Hindlimb muscle (tissue), 1 donor: ENCODE results near the gene GDF10. TPM values are rescaled to one million over a fixed set of nuclear protein-coding genes. Genes with fewer than 3 reads are reported as not detected.

Experiments
- DNase-seq: peaks from one replicate; pipeline ENCODE4 v3.0.0-alpha.2; 2013
- polyA plus RNA-seq: library from polyadenylated mRNA; unstranded; fragments of 120-200 nt; gene quantifications from one replicate; pipeline ENCODE4 v1.2.1, GENCODE V29; 2013; ENCODE audit not compliant: insufficient read length

The GDF10 gene
- polyA plus RNA-seq, 1 donor = 0.41 TPM

DNA sequence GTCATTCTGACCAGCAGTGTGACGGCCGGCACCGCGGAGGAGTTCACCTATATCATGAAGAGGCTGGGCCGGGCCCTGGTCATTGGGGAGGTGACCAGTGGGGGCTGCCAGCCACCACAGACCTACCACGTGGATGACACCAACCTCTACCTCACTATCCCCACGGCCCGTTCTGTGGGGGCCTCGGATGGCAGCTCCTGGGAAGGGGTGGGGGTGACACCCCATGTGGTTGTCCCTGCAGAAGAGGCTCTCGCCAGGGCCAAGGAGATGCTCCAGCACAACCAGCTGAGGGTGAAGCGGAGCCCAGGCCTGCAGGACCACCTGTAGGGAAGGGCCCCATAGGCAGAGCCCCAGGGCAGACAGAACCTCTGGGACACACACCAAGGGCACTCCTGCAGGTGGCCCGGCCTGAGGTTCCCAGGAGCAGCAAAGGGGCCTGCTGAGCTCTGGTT is 57.2 kb downstream of the GDF10 start:
- DNase-seq = no peak

DNA sequence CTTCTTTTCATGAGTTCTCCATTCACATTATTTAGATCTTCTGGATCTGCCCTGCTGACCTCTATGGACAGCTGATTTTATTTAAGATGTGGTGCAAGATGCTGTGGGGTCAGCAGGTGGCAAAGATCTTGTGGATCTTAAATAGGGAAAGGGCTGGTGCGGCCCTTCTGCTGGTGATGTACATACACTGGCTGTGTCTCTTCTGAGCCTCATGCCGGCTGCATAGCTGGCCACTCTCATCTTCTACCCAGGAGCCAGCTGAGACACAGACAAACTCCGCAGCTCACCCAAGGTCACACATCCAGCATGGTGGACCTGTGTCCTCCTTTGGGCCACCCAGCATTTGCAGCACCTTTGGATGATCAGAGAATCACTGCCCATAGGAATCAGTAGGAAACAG is 57.9 kb downstream of the GDF10 start:
- DNase-seq = no peak

DNA sequence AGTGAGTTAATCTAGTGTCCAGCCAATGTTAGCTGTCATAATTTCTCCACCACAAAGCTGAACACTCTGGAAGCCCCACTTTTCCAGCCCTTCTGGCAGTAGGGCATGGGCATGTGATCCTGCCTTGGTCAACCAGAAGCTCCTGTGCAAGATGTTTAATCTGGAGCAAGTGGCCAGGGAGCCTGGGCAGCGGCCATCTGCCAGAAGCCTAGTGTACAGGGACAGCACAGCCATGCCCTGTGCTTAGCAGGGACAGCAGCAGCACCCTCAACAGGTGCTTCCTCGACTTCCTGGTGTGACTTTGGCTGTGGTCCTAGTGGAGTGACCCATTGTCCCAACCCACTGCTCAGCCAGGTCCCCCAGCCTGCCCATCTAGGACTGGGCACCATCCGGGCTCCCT is 58.5 kb downstream of the GDF10 start:
- no peak for DNase-seq

DNA sequence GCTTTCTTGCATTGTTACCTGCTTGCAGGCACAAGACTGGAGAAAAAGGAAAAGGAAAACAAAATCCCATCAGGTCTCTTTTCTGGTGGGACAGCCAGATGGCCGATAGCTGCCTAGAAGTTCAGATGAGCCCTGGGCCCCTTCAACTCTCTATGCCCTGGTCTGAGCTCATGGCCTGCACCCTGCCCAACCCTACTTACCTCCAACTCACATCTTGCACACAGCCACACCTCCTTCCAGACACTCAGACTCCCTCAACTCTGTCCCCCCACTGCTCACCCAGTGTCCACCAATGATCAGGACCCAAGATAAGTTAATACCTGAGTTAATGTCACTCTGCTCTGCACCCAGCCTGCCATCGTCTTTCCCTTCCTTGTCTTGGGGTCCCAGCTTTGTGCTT is 59.1 kb downstream of the GDF10 start:
- no peak for DNase-seq

DNA sequence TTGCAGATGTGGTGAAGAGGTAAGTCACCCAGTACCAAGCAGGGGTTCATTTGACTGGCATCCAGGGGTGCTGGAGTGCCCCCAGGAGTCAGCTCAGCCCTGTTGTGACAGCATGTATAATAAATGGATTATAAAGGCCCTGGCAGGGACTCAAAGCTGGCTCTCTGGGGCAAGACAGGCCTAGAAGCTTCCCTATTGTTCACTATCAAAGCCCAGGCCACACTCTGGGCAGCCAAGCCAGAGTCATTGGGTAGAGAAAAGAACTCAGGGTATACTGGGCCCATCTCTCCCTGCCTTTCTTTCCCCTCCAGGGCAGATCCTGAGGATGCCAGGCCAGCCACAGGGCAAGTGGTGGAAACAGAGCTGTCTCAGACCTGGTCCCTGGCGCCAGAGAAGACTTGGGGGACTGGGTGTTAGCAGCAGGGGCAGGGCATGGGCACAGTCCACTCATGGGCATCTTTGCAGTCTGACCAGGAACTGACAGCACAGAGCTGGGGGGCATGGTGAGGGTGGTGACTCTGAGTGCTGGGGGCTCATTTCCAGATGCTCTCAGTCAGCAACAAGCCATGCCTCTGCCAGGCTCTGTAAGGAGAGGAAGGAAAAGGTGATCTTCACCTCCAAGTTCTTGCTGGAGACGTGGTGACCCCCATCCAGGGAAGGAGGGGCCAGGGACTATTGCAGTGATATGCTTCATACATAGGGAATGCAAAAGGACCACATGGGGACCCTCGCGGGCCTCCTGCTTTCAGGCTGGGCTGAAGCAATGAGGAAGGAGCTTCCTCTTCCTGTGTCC is 59.8 kb downstream of the GDF10 start:
- no peak for DNase-seq

DNA sequence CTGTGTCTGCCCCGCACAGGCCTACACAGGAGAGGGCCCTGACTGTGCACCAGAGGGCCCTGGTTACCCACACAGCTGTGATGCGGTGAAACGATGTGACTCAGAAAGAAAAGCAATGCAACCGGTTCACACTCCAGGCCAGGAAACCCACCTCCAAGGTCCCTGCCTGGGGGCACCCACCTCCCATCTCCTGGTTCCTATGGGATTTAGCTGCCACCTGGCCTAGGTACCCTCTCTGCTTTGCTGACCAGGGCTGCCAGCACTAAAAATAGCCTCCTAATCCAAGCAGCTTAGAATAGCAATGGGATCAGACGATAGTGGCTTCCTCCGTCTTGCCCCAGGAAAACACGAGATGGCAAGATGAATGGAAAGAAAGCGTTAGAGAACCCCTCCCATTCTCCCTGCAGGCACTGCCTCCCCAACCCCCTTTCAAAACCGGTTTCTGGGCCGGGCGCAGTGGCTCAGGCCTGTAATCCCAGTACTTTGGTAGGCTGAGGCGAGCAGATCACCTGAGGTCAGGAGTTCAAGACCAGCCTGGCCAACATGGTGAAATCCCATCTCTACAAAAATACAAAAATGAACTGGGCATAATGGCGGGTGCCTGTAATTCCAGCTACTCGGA is 60.5 kb downstream of the GDF10 start:
- DNase-seq = no peak

DNA sequence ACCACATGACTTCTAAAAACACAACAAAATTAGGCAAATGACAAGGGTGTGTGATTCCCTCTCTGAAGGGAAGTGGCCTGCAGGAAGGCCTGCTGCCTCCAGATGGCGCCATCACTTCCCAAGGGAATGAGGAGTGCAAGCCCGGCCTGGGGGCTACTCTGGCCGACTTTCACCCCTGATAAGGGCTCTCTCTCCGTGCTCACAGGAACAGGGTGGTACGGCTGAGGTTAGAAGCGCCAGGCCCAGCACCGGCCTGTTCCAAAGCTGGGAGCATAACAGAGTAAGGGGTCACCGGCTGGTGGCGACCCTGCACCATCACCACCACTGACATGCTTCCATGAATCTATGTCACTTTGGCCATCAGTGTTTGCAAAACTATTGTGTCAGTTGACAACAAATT is 61.3 kb downstream of the GDF10 start:
- no peak for DNase-seq

DNA sequence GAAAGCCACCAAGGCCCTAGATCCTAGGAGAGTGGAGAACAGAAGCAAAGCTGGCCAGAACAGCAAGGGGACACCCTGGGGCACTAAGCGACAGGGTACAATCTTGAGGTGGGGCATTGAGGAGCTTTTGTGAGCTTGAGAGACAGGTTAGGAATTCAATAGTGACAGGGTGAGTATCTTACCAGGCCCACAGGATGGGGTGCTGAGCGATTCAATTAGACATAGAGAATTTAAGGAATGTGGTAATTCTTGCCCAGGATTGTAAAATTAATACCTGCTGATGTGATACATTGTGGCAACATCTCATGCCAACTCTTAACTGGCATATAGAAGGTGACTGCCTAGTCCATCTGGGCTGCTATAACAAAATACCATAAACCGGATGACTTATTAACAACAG is 62.2 kb downstream of the GDF10 start:
- DNase-seq = no peak

Other genes starting within 250 kb of the GDF10 start
- not detected for gene GDF2, start 22.3 kb downstream of the GDF10 start, polyA plus RNA-seq
- 0.12 TPM for gene RBP3, start 48.2 kb downstream of the GDF10 start, polyA plus RNA-seq
- gene ZNF488, start 84.1 kb downstream of the GDF10 start, polyA plus RNA-seq = 3.6 TPM
- not detected for gene ANXA8, start 183.9 kb downstream of the GDF10 start, polyA plus RNA-seq
- gene FAM25G, start 191.5 kb downstream of the GDF10 start, polyA plus RNA-seq = not detected
- 10.9 TPM for gene AGAP9, start 223.4 kb downstream of the GDF10 start, polyA plus RNA-seq